Coronary artery (tissue), 2 donors: ENCODE measurements around the gene OLFM2.

Experiments used
- DNase-seq: peaks from one replicate; pipeline ENCODE4 v3.0.0-alpha.2; 2017; ENCODE audit warnings: low spot score
- H3K27ac ChIP-seq, 2 donors: fragments of 200-600 bp; sonication (generic); one replicate each; pipeline ENCODE4 v1.5.1; 2016 to 2019
- H3K4me3 ChIP-seq: fragments of 200-600 bp; sonication (generic); 2 replicates; pipeline ENCODE4 v1.5.1; 2016; ENCODE audit warnings: mild to moderate bottlenecking, moderate library complexity
- TF ChIP-seq, protein P1 (sequence below): fragments of 200-600 bp; sonication (generic); IDR thresholded peaks from one replicate; pipeline ENCODE4 v1.5.1; 2019; ENCODE audit warnings: antibody characterized with exemption

Gene OLFM2

GRCh38 chr19:9914315-9915207 lies 21.8 kb downstream of the OLFM2 start:
- Histone ChIP-seq H3K4me3 (peak overlapping the region; percentile 69), H3K27ac (no peak overlapping the region)
- no peak for DNase-seq
- TF ChIP-seq, protein P1, sequence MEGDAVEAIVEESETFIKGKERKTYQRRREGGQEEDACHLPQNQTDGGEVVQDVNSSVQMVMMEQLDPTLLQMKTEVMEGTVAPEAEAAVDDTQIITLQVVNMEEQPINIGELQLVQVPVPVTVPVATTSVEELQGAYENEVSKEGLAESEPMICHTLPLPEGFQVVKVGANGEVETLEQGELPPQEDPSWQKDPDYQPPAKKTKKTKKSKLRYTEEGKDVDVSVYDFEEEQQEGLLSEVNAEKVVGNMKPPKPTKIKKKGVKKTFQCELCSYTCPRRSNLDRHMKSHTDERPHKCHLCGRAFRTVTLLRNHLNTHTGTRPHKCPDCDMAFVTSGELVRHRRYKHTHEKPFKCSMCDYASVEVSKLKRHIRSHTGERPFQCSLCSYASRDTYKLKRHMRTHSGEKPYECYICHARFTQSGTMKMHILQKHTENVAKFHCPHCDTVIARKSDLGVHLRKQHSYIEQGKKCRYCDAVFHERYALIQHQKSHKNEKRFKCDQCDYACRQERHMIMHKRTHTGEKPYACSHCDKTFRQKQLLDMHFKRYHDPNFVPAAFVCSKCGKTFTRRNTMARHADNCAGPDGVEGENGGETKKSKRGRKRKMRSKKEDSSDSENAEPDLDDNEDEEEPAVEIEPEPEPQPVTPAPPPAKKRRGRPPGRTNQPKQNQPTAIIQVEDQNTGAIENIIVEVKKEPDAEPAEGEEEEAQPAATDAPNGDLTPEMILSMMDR: no peak

DNA sequence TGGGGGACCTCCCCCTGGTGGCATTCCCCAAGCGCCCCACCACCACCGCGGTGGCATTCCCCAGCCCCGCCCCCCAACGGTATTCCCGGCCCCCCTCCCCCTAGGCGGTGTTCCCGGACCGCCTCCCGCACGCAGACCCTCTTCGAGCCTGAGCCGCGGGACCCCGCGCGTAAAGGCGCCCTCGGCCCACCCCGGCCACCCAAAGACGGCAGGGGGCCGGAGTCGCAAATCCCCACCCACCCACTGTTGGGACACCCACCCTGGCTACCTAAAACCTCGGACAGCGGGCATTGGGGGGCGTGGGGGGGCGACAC lies 22.4 kb downstream of the OLFM2 start:
- H3K27ac ChIP-seq: no peak overlapping the region
- peak overlapping the region; percentile 69 for H3K4me3 ChIP-seq
- TF ChIP-seq, protein P1: no peak
- no peak for DNase-seq

- no peak for DNase-seq
- no peak overlapping the region for H3K27ac ChIP-seq
- TF ChIP-seq, protein P1: no peak
- H3K4me3 ChIP-seq: peak overlapping the region; percentile 69
These were observed 22.9 kb downstream of the OLFM2 start for GRCh38 chr19:9913237-9914000.

DNA sequence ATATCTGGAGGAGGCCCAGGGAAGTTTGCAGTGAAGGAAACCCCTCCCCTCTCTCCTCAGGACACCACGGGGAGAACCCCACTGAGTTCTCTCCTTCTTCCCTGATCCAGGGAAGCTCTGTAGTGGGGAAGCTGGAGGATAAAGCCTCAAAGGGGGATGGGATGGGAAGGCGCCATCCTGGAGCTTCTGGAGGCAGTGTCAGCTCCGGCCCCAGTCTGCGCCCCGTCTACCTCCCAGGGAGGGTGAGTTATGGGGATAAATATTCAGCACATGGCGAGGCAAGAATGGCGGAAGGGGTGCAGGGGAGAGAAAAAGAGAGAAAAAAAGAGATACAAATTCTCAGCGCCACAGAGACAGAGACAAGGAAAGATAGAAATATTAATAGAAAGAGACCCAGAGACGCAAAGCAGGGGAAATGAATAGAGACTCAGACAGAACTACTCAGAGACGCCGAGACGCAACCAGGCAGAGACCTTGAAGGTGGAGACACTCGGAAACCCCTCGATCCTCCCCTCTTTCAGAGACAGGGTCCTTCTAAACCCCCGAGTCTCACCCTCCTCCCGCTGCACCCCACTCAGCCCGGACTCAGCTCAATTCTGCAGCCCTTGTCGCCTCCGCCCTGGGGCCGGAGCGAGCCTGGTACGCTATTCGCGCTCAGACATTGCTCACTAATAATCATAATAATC lies 23.6 kb downstream of the OLFM2 start:
- TF ChIP-seq, protein P1: no peak
- peak overlapping the region; percentile 69 for H3K4me3 ChIP-seq
- H3K27ac ChIP-seq: no peak overlapping the region
- no peak for DNase-seq

GRCh38 chr19:9911524-9912185 lies 24.7 kb downstream of the OLFM2 start:
- Histone ChIP-seq H3K27ac (no peak overlapping the region), H3K4me3 (no peak overlapping the region)
- DNase-seq: no peak
- TF ChIP-seq, protein P1: no peak

DNA sequence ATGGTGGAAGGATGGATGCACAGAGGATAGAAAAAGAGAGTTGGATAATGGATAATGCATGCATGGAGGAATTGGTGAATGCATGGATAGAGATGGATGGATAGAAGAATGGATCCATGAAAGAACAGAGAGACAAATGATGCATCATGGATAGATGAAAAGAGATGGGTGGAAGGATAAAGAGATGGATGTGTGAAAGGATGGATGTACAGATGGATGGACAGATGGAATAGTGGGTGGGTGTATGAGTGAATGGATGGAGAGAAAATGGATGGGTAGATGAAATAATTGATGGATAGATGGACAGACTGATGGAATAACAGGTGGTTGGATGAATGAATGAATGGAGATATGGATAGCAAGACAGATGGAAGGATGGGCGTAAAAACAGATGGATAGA lies 25.7 kb downstream of the OLFM2 start:
- no peak for DNase-seq
- Histone ChIP-seq H3K27ac (no peak overlapping the region), H3K4me3 (no peak overlapping the region)
- TF ChIP-seq, protein P1: no peak
